Activated CD8-positive, alpha-beta T cell treated with anti-CD3 and anti-CD28 coated beads, Interleukin-2, amount 10 ng/mL, durations not matched to agents 7 days and 5 days (primary cell): Measurements from ENCODE around the gene DNAJC10. TPM values are rescaled to one million over a fixed set of nuclear protein-coding genes. Genes with fewer than 3 reads are reported as not detected.
A peak's percentile ranks its signal among the peaks of the same experiment; 100 is the strongest.
"Not testable (repeated sequence)": the region's sequence is repeated elsewhere in the genome, so short reads cannot be mapped to it uniquely, and the experiment has no call there.

Experiments
- ATAC-seq: fragments of 150-1000 bp; cut with Tn5 transposase; one replicate; pipeline ENCODE4 v1.10.0; 2021; ENCODE audit warnings: moderate library complexity
- CTCF ChIA-PET: fragments of 350-600 bp; sonication (Branson Sonifier 250); formaldehyde crosslinking; loops from one replicate; lab custom pipeline; 2021; ENCODE audit warnings: antibody characterized with exemption; lab: Charles Lee
- POLR2A ChIA-PET: fragments of 350-600 bp; sonication (Branson Sonifier 250); formaldehyde crosslinking; loops from one replicate; lab custom pipeline; 2021; ENCODE audit warnings: antibody characterized with exemption; lab: Charles Lee
- DNase-seq: peaks from one replicate; pipeline ENCODE4 v3.0.0-alpha.2; 2020
- H3K27ac Mint-ChIP-seq: one replicate; pipeline ENCODE4 v1.8.0; 2021; ENCODE audit warnings: mild to moderate bottlenecking, mixed read lengths
- H3K27me3 Mint-ChIP-seq: one replicate; pipeline ENCODE4 v1.8.0; 2021; ENCODE audit warnings: low read depth, mixed read lengths
- H3K36me3 Mint-ChIP-seq: one replicate; pipeline ENCODE4 v1.8.0; 2021; ENCODE audit warnings: low read depth, mixed read lengths
- H3K4me1 Mint-ChIP-seq: one replicate; pipeline ENCODE4 v1.8.0; 2021; ENCODE audit warnings: low read depth, mixed read lengths
- H3K4me3 Mint-ChIP-seq: one replicate; pipeline ENCODE4 v1.8.0; 2021; ENCODE audit warnings: mild to moderate bottlenecking, mixed read lengths
- H3K9me3 Mint-ChIP-seq: one replicate; pipeline ENCODE4 v1.8.0; 2022; ENCODE audit warnings: mixed read lengths; ENCODE audit not compliant: insufficient read depth
- total RNA-seq, 2 experiments: library from RNA; stranded (reverse); gene quantifications; one replicate each; pipeline ENCODE4 v1.2.3, GENCODE V29; 2021

Gene DNAJC10
- total RNA-seq: 10 to 100 TPM; 41.4 to 51.4 TPM

- peaks cover 2% of the 10 kb centered on the region for H3K36me3 Mint-ChIP-seq
- DNase-seq: peak; percentile 84
- no peak within 1 kb of the TSS for H3K27ac Mint-ChIP-seq
- CTCF ChIA-PET: interaction anchor here (1.3 to 1.6 kb wide), 3 partner anchors 12 to 264 kb away, joined by 3 to 4 read pairs (median 4); no protein-coding TSS in a partner anchor
- H3K4me3 Mint-ChIP-seq: no peak within 1 kb of the TSS
- H3K27me3 Mint-ChIP-seq: peaks cover 8% of the 10 kb centered on the region
- no peaks in the 10 kb centered on the region for H3K9me3 Mint-ChIP-seq
- ATAC-seq: peak; percentile 92
- peaks cover 9% of the 10 kb centered on the region for H3K4me1 Mint-ChIP-seq
- POLR2A ChIA-PET: interaction anchor here (1.3 kb wide), 1 partner anchor 13 kb away, joined by 6 read pairs; no protein-coding TSS in a partner anchor
Measured at GRCh38 chr2:182715892-182716649, at the start of gene DNAJC10. DNAJC10 (plus strand) TSS chr2:182716257; CDS start chr2:182718087, 1,830 bp downstream.

GRCh38 chr2:182666674-182667314 lies 49.3 kb upstream of the DNAJC10 start:
- CTCF ChIA-PET: interaction anchor here (0.7 to 2.2 kb wide), 19 partner anchors 8 to 329 kb away, joined by 3 to 36 read pairs (median 4); partner anchors contain the start of gene DNAJC10
- POLR2A ChIA-PET: no interaction called here
- Mint-ChIP-seq H3K27ac (no peak overlapping the region), H3K27me3 (peaks cover 17% of the 10 kb centered on the region), H3K36me3 (no peaks in the 10 kb centered on the region), H3K4me3 (no peak overlapping the region), H3K4me1 (no peaks in the 10 kb centered on the region), H3K9me3 (no peaks in the 10 kb centered on the region)
- ATAC-seq: peak; percentile 64
- DNase-seq: peak; percentile 28

- H3K4me3 Mint-ChIP-seq: no peak overlapping the region
- ATAC-seq: no peak
- POLR2A ChIA-PET: no interaction called here
Measured at GRCh38 chr2:182667315-182667695, 48.8 kb upstream of the DNAJC10 start.

GRCh38 chr2:182668671-182669070 lies 47.4 kb upstream of the DNAJC10 start:
- H3K9me3 Mint-ChIP-seq: no peaks in the 10 kb centered on the region
- ATAC-seq (no peak), DNase-seq (no peak)
- H3K27me3 Mint-ChIP-seq: peaks cover 5% of the 10 kb centered on the region
- CTCF ChIA-PET: no interaction called here
- no peaks in the 10 kb centered on the region for H3K4me1 Mint-ChIP-seq
- no peak overlapping the region for H3K4me3 Mint-ChIP-seq
- POLR2A ChIA-PET: no interaction called here
- H3K36me3 Mint-ChIP-seq: no peaks in the 10 kb centered on the region
- H3K27ac Mint-ChIP-seq: no peak overlapping the region

More at GRCh38 chr2:182667315-182667695, 48.8 kb upstream of the DNAJC10 start:
- peaks cover 16% of the 10 kb centered on the region for H3K27me3 Mint-ChIP-seq
- H3K36me3 Mint-ChIP-seq: no peaks in the 10 kb centered on the region
- no peak overlapping the region for H3K27ac Mint-ChIP-seq
- DNase-seq: no peak
- H3K4me1 Mint-ChIP-seq: no peaks in the 10 kb centered on the region
- no peaks in the 10 kb centered on the region for H3K9me3 Mint-ChIP-seq
- CTCF ChIA-PET: interaction anchor here (0.8 to 2.2 kb wide), 14 partner anchors 9 to 317 kb away, joined by 3 to 36 read pairs (median 4); partner anchors contain the start of gene DNAJC10

GRCh38 chr2:182672466-182673165 lies 43.4 kb upstream of the DNAJC10 start:
- DNase-seq (no peak), ATAC-seq (no peak)
- ChIA-PET CTCF (no interaction called here), POLR2A (no interaction called here)
- Mint-ChIP-seq H3K9me3 (no peaks in the 10 kb centered on the region), H3K36me3 (no peaks in the 10 kb centered on the region), H3K27me3 (peaks cover 13% of the 10 kb centered on the region), H3K4me1 (no peaks in the 10 kb centered on the region), H3K4me3 (no peak overlapping the region), H3K27ac (no peak overlapping the region)

- Mint-ChIP-seq H3K27me3 (peaks cover 8% of the 10 kb centered on the region), H3K27ac (no peak overlapping the region), H3K4me1 (no peaks in the 10 kb centered on the region), H3K36me3 (no peaks in the 10 kb centered on the region), H3K9me3 (no peaks in the 10 kb centered on the region), H3K4me3 (no peak overlapping the region)
- no peak for DNase-seq
- POLR2A ChIA-PET: no interaction called here
- CTCF ChIA-PET: no interaction called here
- no peak for ATAC-seq
Measured at GRCh38 chr2:182680837-182681236, 35.2 kb upstream of the DNAJC10 start.

- ChIA-PET CTCF (interaction anchor here (0.6 kb wide), 1 partner anchor 15 kb away, joined by 3 read pairs; no protein-coding TSS in a partner anchor), POLR2A (no interaction called here)
- peaks cover 4% of the 10 kb centered on the region for H3K27me3 Mint-ChIP-seq
- no peaks in the 10 kb centered on the region for H3K36me3 Mint-ChIP-seq
- H3K4me1 Mint-ChIP-seq: no peaks in the 10 kb centered on the region
- H3K27ac Mint-ChIP-seq: no peak overlapping the region
- DNase-seq: no peak
- no peak overlapping the region for H3K4me3 Mint-ChIP-seq
- no peak for ATAC-seq
- H3K9me3 Mint-ChIP-seq: no peaks in the 10 kb centered on the region
Measured at GRCh38 chr2:182682210-182682609, 33.8 kb upstream of the DNAJC10 start.

- no peak overlapping the region for H3K4me3 Mint-ChIP-seq
- ATAC-seq (no peak), DNase-seq (no peak)
- no peaks in the 10 kb centered on the region for H3K4me1 Mint-ChIP-seq
- H3K36me3 Mint-ChIP-seq: no peaks in the 10 kb centered on the region
- ChIA-PET CTCF (no interaction called here), POLR2A (no interaction called here)
- no peak overlapping the region for H3K27ac Mint-ChIP-seq
- peaks cover 4% of the 10 kb centered on the region for H3K27me3 Mint-ChIP-seq
- H3K9me3 Mint-ChIP-seq: no peaks in the 10 kb centered on the region
Measured at GRCh38 chr2:182685559-182685958, 30.5 kb upstream of the DNAJC10 start.

GRCh38 chr2:182686763-182687162 lies 29.3 kb upstream of the DNAJC10 start:
- H3K27me3 Mint-ChIP-seq, H3K36me3 Mint-ChIP-seq, DNase-seq, CTCF ChIA-PET, H3K27ac Mint-ChIP-seq, POLR2A ChIA-PET, H3K4me3 Mint-ChIP-seq, H3K4me1 Mint-ChIP-seq, H3K9me3 Mint-ChIP-seq, ATAC-seq: not testable (repeated sequence)

- Mint-ChIP-seq H3K9me3 (no peaks in the 10 kb centered on the region), H3K4me1 (no peaks in the 10 kb centered on the region), H3K4me3 (no peak overlapping the region), H3K27ac (no peak overlapping the region), H3K27me3 (peaks cover 12% of the 10 kb centered on the region), H3K36me3 (no peaks in the 10 kb centered on the region)
- ChIA-PET POLR2A (no interaction called here), CTCF (no interaction called here)
- no peak for DNase-seq
- no peak for ATAC-seq
Measured at GRCh38 chr2:182694189-182694588, 21.9 kb upstream of the DNAJC10 start.

GRCh38 chr2:182695776-182696175 lies 20.3 kb upstream of the DNAJC10 start:
- Mint-ChIP-seq H3K36me3 (no peaks in the 10 kb centered on the region), H3K27me3 (peaks cover 12% of the 10 kb centered on the region), H3K9me3 (no peaks in the 10 kb centered on the region), H3K27ac (no peak overlapping the region), H3K4me3 (no peak overlapping the region), H3K4me1 (no peaks in the 10 kb centered on the region)
- ChIA-PET CTCF (no interaction called here), POLR2A (no interaction called here)
- DNase-seq (no peak), ATAC-seq (no peak)
